ENCODE data around the gene XRCC4.
"Not testable (repeated sequence)": the region's sequence is repeated elsewhere in the genome, so short reads cannot be mapped to it uniquely, and the experiment has no call there.

XRCC4 gene

DNA sequence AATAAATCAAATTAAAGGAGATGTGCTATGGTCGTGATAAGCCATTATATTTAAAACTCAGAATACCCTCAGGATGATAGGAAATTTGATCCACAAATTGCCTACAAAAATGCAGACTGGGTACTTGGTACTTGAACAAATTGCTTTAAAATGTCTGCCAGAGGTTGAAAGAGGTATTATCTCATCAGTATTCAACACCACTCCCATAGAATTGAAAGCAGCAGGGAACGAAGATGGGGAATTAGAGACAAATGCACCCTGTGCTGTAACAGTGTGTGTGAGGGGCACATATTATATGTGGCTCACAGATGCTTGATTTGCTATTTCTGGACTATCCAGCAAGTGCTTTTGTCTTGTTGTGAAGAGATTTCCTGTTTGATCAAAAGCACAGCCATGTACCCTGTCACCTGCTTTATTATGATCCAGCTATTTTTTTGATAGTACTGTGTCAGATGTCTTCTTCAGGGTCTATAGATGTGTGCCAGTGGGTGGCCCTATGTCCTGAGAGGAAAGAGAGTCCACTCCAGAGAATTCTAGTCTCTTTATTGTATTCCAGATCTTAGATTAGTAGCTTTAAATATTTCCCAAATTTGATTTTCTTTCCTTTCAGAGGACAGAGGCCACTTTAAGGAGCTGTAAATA lies 120.1 kb downstream of the XRCC4 start:
- no peak for DNase-seq

DNA sequence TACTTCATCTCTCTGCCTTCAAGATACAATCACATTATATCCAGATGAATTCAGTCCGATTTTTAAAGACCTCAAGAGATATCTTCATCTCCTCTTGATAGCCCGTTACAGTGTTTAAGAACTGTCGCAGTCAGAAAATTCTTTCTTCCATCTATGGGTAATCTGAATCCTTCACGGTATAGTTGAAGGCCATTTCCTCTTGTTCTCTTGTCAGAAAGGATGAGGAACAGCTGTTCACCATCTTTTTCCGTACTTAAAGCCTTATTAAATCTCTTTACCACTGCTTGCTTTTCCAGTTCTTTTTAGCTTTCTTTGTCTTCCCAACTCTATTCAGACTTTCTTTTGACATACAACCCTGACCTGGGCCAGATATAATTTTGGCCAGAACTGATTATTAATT lies 121.8 kb downstream of the XRCC4 start:
- no peak for DNase-seq

GRCh38 chr5:83204651-83205050 lies 127.3 kb downstream of the XRCC4 start:
- DNase-seq, result no peak

DNA sequence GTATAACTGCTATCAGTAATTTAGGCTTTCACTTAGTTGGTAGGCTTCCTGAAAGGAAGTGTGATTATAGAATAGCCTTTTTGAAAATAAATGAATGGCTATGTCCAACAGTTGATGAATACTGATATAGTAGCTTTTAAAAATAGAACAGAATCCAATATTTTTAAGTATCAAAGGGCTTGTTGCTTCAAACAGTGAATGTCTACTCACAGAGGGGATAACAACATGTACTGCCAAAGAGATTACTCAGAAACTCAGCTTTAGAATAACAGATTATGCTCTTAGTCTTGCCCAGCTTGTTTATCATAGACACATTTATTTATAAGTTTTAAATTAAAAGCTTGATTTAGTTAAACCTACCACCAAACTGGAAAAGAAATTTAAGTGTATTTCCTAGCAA lies 132.6 kb downstream of the XRCC4 start:
- DNase-seq, result no peak

- no peak for DNase-seq
These were observed 141.7 kb downstream of the XRCC4 start for GRCh38 chr5:83219077-83219476.

- DNase-seq, result peak; percentile 1
These were observed 142.1 kb downstream of the XRCC4 start for GRCh38 chr5:83219495-83219894.

GRCh38 chr5:83220331-83220730 lies 143.0 kb downstream of the XRCC4 start:
- DNase-seq, result peak; percentile 2

DNA sequence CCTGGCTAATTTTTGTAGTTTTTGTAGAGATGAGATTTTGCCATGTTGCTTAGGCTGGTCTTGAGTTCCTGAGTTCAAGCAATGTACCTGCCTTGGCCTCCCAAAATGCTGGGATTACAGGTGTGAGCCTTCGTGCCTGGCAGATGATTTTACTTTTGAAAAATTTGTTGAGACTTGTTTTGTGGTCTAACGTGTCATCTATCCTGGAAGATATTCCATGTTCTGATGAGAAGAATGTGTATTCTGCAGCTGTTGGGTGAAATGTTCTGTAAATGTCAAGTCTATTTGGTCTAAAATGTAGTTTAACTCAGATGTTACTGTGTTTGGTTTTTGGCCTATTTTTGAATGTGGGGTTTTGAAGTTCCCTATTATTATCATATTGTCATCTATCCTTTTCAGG lies 145.6 kb downstream of the XRCC4 start:
- DNase-seq, result no peak

DNA sequence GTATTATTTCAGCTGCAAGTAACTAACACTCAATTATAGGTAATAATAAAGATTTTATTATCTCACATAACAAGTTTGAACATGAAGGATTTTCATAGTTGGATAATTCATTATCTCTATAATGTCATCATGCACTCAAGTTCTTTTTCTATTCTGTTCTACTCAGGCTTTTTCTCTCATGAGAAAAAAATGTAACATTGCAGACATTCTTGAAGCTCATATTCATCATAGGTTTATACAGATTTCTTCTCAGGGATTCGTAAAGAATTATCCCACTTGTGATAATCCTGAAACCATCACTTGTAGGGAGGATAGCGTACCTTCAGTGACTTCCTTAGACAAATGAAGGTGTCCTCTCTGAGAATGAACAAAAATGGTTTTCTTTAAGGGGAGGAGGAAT lies 150.3 kb downstream of the XRCC4 start:
- DNase-seq, result peak; percentile 8

- DNase-seq, result no peak
These were observed 153.2 kb downstream of the XRCC4 start for GRCh38 chr5:83230511-83230910.

DNA sequence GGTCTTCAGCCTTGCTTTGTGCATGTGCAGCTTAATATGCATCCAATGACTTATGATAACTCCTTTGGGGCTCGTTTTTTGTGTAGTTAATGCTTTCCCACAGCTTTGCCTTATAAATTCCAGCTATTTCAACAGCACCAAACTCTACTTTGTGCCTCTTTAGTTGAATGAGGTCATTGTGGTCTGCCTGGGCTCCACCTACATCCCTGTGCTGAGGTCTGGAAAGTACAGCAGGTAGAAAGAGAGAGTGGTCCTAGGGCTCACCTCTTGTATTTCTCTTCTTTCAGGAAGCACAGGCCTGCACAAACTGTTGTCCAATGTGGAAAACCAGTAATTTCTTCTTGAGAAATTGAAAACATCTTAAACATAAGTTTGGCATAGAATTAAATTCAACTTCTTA lies 167.2 kb downstream of the XRCC4 start:
- DNase-seq, result no peak

GRCh38 chr5:83245037-83245436 lies 167.7 kb downstream of the XRCC4 start:
- no peak for DNase-seq

GRCh38 chr5:83246071-83246470 lies 168.7 kb downstream of the XRCC4 start:
- no peak for DNase-seq

DNA sequence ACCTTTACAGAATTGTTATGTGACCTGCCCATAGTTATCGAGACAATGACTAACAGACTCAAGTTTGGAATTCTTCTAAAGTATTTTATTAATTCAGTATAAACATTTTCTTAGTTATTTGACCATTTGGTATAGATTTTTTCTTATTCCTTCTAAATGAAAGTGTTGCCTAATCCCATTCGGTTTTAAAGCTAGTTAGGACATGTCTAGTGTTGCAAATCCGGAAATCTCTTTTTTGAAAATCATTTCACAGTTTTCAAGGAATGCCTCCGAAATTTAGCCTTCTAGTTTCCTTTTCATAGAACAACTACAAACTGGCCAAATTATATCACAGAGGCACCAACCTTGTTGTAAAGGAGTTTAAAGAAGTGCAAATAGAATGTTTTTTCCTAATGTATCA lies 171.8 kb downstream of the XRCC4 start:
- no peak for DNase-seq

- no peak for DNase-seq
These were observed 174.5 kb downstream of the XRCC4 start for GRCh38 chr5:83251849-83252248.

DNA sequence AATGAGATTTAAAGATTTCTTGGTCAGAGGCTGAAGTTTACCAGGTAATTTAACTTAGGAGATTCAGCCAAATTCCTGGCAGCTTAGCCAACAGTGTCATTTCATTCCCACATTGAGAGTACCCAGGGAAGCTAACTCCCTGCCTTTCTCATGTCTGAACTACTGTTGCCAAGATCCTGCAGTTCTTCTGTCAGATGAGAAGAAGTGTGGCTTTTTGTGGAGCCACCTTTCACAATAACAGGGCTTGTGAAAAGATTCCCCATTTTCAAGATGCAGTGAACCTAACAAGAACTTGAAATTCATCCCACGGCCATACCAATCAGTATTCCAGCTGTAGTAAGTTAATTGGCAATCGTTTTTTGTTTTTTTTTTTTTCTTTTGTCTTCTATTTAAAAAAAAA lies 176.4 kb downstream of the XRCC4 start:
- no peak for DNase-seq

- peak; percentile 6 for DNase-seq
These were observed 177.9 kb downstream of the XRCC4 start for GRCh38 chr5:83255268-83255667.

GRCh38 chr5:83256091-83256780 lies 178.9 kb downstream of the XRCC4 start:
- no peak for DNase-seq

- not testable (repeated sequence) for DNase-seq
These were observed 180.3 kb downstream of the XRCC4 start for GRCh38 chr5:83257684-83258083.

DNA sequence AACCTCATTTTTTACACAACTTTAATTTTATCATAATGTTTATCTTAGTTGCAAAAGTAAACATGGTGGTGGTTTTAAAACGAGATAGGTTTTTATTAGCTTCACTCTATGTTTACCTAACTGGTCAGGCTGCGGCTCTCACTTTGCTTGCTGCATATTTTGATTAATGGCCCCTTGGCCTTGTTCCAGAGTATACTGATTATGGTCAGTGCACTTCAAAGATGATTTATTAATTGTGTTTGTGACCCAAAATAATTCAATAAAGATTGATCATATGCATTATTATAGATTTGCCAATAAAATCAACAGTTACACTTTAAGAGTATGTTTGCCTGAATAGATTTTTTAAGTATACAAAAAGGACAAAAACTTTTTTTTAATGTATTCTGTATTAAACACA lies 188.0 kb downstream of the XRCC4 start:
- peak; percentile 25 for DNase-seq

DNA sequence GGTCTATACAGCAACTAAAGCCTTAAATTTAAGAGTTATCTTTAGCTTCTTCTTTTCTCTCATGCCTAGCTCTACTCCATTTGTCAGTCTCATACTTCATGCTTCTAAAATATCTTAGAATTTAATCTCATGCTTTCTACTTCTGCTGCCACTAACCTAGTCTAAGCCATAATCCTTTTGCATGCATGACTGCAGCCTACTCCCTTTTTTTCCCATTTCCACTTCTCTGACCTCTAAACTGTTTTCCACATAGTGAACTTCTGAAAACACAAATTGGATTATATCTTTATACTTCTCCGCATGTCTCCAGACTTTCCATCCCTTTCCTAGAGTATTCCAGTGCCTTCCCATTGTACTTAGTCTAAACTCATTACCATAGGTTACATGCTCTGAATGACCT lies 193.0 kb downstream of the XRCC4 start:
- no peak for DNase-seq

DNA sequence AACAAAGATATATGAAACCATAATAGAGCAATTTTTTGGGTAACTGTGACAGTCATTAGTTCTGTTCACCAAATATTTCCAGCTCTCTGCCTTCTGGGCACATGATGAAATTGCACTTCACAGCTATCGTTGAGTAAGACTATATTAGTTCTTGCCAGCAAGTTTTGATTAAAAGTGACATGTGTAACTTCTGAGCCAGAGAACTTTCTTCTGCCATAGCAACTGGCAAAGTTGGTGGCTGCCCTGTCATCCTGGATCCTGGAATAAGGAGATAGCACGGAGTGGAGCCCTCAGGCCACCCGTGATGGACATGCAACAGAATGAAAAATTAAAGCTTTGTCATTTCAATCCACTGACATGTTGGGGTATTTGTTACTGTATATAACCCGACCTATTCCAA lies 199.8 kb downstream of the XRCC4 start:
- DNase-seq, result no peak

- DNase-seq, result no peak
These were observed 200.6 kb downstream of the XRCC4 start for GRCh38 chr5:83277953-83278352.

DNA sequence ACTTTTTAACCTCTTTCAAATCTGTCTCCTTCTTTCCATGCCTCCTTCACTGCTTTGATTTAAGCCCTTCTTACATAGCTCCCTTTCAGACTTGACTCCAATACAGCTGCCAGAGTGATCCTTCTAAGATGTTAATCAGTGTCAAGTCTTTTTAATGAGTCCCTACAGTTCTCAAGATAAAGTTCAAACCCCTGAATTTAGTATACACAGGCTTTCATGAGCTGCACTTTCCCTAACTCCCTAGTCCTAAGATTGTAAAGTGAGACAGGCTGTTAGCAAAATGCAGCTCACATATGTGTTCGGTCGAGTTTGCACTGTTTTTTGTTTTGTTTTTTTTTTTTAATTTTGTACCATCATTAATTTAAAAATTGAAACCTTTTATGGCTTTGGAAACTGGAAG lies 203.8 kb downstream of the XRCC4 start:
- no peak for DNase-seq

- DNase-seq, result peak; percentile 69
These were observed 204.3 kb downstream of the XRCC4 start for GRCh38 chr5:83281658-83282057.
